Mononuclear cell (primary cell): ENCODE data around the gene ERP27. TPM values are rescaled to one million over a fixed set of nuclear protein-coding genes. Genes with fewer than 3 reads are reported as not detected.

ENCODE experiments used
- H3K27me3 ChIP-seq: 2 replicates; pipeline ENCODE4 v1.6.0; 2011; ENCODE audit warnings: low read length, control low read depth; ENCODE audit not compliant: insufficient read depth
- H3K4me1 ChIP-seq: 2 replicates; pipeline ENCODE4 v1.5.1; 2011; ENCODE audit warnings: mild to moderate bottlenecking, low read length, control low read depth; ENCODE audit not compliant: insufficient read depth
- H3K4me3 ChIP-seq: 2 replicates; pipeline ENCODE4 v1.5.1; 2011; ENCODE audit warnings: mild to moderate bottlenecking, low read length, moderate library complexity
- H3K9me3 ChIP-seq: 2 replicates; pipeline ENCODE4 v1.5.1; 2011; ENCODE audit warnings: low read depth, mild to moderate bottlenecking, control low read depth, low read length
- total RNA-seq: library from RNA; depleted of rRNA; stranded (reverse); fragments of >200 nt; gene quantifications from one replicate; pipeline ENCODE4 v1.2.3, GENCODE V29; 2012

Gene ERP27
- total RNA-seq, 1 donor = 8.3 TPM

DNA sequence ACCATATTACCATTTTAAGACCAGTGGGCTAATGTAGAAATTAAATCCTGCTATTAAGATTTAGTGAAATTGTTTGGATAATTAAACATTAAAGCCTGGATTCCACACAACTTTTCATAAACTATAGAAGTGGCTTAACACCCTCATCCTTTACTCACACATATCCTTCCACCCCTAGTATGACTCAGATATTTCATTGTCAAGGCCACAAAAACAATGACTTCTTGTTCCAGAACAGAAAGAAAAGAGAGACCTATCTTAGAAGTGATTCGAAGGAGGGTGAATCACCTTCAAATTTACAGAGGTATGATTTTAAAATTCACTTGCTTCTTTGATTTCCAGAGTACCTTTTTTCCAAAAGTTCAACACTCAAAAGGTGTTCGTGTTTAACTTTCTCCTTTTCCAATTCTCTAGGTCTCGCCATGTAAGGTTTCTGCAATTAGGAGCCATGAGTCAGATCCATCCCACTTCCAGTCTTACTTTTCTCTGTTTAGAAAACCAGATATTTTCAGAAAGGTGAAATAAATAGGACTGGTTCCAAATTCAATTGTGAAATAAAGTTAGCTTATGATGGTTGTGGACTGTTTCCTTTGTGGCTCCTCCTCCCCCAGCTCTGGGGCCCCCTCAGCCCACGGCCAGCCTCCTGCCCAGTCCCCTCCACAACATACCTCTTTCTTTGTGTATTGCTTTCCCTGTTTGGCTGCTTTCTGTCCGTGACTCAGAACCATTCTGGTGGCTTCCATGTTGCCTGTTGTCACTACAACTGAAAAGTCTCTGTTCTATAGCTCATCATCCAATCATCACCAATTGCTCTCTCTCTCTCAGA lies 28.0 kb downstream of the ERP27 start:
- no peaks in the 10 kb centered on the region for H3K27me3 ChIP-seq

DNA sequence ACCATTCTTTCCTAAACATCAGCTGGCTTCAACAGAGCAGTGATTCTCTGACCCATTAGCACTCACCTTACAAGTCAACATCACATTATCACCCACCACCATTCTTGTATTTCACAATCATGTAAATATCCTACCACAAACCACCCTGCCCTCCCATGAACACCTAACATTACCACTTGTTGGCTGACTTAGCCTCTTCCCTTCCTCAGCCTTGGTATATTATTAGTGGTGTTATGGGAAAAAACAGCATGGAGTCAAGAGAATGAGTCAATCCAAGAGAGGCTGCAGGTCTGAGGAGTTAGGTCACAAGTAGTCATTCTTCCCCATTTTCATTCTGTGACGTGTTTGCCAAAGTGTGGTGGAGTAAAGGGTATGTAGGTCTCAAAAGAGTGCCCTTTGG lies 30.4 kb downstream of the ERP27 start:
- no peaks in the 10 kb centered on the region for H3K4me1 ChIP-seq
- no peak overlapping the region for H3K4me3 ChIP-seq
- H3K9me3 ChIP-seq = no peaks in the 10 kb centered on the region
- no peaks in the 10 kb centered on the region for H3K27me3 ChIP-seq

More for the DNA sequence above, 28.0 kb downstream of the ERP27 start:
- Histone ChIP-seq H3K9me3 (no peaks in the 10 kb centered on the region), H3K4me1 (no peaks in the 10 kb centered on the region), H3K4me3 (no peak overlapping the region)

DNA sequence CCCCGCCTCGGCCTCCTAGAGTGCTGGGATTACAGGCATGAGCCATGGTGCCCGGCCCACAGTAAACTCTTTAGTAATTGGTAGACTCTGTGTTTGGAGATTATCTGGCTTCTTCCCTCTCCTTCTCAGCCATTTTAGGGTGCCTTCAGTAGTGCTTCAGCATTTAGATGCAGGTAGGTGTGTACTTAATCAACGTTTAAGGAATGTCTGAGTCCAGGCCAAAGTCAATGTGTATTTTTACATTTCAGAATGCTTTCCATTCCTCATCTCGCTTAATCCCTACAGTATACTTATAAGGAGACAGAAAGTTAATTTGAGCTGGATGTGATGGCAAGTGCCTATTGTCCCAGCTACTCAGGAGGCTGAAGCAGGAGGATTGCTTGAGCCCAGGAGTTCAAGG lies 32.2 kb downstream of the ERP27 start:
- H3K4me3 ChIP-seq = no peak overlapping the region

DNA sequence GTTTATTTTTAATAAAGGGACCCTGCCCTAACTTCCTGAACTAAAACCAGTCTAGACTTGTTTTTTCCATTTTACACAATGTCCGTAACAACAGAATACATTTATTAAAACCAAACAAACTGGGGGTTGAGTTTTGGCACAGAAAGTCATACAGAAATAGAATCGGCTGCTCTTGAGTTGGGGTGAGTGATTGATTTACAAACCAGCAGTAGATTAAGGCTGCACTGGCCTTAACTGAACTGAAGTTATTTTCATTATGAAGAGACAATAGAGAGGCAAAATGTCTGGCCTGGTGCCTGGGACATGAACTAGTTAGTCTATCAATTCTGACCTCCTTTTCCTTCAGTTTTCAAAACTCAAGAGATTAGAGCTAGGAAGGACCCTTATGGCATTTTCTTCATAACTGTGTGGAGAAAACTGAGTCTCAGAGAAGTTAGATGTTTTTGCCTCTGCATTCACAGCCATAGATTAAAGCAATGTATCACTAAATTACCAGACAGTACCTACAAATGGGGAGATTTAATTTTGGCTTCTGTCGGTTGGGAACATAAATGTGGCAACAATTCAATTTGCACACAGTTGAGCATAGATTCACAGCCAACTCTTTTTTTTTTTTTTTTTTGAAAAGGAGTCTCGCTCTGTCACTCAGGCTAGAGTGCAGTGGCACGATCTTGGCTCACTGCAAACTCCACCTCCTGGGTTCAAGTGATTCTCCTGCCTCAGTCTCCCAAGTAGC lies 32.9 kb downstream of the ERP27 start:
- H3K9me3 ChIP-seq = no peaks in the 10 kb centered on the region
- H3K4me3 ChIP-seq = no peak overlapping the region
- no peaks in the 10 kb centered on the region for H3K27me3 ChIP-seq
- no peaks in the 10 kb centered on the region for H3K4me1 ChIP-seq

More for the DNA sequence above, 32.2 kb downstream of the ERP27 start:
- H3K4me1 ChIP-seq = no peaks in the 10 kb centered on the region
- H3K27me3 ChIP-seq = no peaks in the 10 kb centered on the region
- H3K9me3 ChIP-seq = no peaks in the 10 kb centered on the region

DNA sequence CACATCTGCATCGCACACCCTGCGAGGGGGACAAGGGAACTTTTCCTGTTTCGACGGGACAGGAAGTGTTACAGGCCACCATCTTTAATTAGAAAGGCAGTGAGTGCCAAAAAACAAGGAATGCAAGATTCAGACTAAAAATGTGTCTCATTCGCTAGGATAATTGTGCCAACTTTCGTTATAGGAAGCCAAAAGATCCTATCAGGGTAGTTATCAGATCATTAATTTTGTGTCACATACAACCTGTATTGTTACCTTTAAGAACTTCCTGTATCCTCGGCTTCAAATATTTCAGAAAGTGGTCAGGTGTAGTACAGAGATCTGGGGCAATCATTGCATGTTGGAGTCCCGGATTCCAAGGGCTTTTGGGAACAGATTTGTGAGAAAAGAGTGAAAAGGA lies 33.5 kb downstream of the ERP27 start:
- H3K4me3 ChIP-seq = no peak overlapping the region
- H3K27me3 ChIP-seq = no peaks in the 10 kb centered on the region
- no peaks in the 10 kb centered on the region for H3K9me3 ChIP-seq
- no peaks in the 10 kb centered on the region for H3K4me1 ChIP-seq

DNA sequence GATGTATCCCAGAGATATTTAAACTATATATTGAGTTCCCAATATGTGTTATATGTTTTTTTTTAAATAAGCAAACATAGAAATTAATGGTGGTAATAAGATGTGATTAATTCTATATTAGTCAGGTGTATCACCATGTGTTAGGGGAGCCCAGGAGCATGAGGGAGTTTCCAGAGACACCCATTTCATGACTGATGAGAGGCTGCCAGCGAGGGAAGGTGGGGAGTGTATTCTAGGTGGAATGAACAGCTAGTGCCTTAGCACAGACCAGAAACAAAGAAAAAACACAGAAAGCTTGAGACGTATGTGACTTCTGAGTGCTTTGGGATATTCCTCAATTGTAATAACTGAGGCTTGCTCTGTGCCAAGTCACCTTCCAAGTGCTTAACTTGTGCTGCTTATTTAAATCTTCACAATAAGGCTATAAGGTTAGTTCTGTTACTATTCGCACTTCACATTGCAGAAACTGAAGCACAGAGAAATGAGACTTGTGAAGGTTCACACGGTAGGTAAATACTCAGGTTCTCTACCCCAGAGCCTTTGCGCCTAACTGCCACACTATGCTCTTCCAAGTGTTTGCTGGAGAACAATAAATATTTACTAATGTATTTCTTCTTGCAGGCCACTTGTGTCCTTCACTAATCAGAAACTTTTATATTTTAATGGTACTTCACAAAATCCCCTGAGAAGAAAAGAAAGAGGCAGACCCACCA lies 34.8 kb downstream of the ERP27 start:
- H3K9me3 ChIP-seq = no peaks in the 10 kb centered on the region
- H3K4me1 ChIP-seq = no peaks in the 10 kb centered on the region
- H3K4me3 ChIP-seq = no peak overlapping the region
- no peaks in the 10 kb centered on the region for H3K27me3 ChIP-seq

DNA sequence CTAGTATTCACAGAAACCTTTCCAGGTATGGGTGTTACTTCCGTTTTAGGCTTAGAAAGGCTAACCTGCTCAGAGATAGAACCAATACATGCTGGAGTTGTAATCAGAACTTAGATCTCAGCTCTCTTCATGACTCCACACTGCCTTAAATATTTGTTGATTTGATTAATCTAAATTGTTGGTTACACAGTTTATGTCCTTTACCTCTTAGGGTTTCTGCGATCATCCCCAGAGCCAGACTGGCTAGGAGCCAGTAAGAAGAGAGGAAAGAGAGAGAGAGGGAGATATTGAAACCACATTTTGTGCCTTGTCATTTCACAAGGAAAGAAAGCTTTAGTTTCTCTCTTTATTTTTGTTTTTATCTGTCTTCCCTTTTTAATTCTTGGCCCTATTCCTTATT lies 35.9 kb downstream of the ERP27 start:
- Histone ChIP-seq H3K27me3 (no peaks in the 10 kb centered on the region), H3K4me1 (no peaks in the 10 kb centered on the region), H3K9me3 (no peaks in the 10 kb centered on the region), H3K4me3 (no peak overlapping the region)

DNA sequence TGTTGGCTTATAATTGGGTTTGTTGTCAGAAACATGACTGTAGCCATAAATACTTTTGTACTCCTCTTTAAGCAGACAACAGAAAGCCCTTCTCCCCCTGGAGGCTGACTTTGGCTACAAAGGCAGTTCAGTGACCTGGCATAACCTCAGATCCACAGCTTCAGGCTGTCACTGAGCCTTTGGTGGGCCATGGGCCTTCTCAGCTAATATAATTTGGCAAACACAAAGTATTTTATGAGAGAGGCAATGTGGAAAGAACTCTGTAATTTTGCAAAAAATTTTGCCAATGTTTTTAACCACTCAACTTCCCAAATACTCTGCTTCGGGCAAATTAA lies 37.1 kb downstream of the ERP27 start:
- H3K4me1 ChIP-seq = no peaks in the 10 kb centered on the region
- no peaks in the 10 kb centered on the region for H3K9me3 ChIP-seq
- H3K27me3 ChIP-seq = no peaks in the 10 kb centered on the region
- no peak overlapping the region for H3K4me3 ChIP-seq

DNA sequence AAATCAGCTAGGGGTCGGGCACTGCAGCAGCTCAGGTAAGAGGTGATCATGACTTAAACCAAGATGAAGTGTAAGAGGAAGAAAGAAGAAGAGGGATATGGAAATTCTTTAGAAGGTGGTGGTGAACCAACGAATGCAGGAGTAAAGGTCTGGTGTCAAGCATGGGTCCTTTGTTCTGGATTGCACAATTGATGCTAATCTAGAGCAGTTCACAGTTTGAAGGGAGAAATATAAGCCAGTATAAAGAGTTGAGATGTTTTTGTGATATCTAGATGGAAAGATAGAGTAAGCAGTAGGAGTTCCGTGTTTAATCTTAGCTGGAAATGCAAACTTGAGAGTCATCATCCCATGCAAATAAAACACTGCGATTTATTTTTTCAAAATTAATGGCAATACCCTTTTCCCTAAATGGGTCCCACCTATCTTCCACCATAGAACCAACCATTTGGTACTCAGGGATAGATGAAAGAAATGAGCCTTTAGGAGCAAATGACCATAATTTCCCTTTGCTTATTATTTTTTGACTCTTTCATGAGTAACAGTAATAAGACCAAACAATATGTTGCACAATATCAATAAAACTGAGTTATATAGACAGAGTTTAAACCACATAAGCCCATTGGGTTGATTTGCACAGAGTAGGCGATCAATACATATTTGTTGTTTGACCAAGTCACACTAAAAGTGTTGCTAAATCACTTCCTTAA lies 37.7 kb downstream of the ERP27 start:
- Histone ChIP-seq H3K4me3 (no peak overlapping the region), H3K27me3 (no peaks in the 10 kb centered on the region)

DNA sequence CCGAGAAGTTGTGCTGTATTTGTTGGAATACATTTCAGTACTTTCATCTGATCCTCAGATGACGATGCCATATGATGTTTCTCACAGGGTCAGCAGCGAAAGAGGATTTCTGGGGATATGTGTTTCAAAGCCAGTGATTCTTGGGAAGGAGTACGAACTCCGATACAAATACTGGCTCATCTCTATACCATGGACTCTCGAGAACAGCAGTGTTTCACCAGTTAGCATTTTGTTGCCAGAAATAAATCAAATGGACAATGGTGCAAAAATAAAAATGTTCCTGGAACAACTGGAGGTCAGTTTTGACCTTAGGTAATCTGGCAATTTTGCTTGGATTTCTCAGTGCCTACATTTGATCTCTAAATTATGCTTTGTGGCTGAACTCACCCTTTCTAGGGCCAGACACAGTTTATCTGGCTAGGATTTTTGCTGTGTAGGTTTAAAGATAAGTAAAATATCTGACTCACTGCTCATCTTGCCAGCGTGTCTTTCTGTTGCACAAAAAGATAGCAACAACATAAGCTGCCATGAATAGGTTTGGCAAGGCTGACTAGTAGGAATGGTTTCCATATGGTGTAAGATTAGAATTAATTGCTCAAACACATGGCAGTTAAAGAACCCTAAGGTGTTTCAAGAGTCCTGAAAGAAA lies 41.7 kb downstream of the ERP27 start:
- Histone ChIP-seq H3K27me3 (no peaks in the 10 kb centered on the region), H3K4me3 (no peak overlapping the region), H3K9me3 (no peaks in the 10 kb centered on the region), H3K4me1 (no peaks in the 10 kb centered on the region)

More for the DNA sequence above, 37.7 kb downstream of the ERP27 start:
- no peaks in the 10 kb centered on the region for H3K4me1 ChIP-seq
- H3K9me3 ChIP-seq = no peaks in the 10 kb centered on the region

DNA sequence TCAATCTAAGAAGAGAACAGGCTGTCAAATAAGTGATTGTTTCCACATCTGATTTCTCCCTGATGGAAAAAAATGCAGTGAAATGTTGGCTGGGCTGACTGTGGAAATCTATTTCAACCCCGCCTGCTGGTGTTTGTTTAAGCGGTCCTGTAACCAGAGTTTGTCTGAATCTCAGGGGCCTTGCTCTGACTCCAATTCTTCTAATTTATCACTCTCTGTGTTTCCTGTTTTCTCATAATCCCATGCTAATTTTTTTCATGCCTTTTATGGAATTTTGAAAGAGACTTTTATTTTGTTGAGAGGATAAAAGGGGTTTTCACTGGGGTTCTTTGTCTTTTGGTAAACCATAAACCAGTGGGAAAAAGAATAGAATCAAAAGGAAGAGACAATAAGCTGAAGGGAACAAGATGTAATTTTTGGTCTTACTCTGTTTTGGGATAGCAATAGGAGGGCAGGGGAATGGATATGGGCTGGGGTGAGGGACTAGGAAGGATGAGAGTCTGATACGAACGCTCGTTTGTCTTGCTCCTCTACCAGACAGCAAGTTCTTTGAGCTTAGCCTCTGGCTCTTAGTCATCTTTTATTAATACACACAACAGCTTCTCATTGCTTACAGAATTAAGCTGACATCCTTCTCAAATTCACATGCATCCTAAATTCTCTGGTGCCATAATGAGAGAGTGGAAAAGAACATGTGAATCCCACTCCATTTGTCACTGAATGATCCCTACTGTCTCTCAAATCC lies 44.7 kb downstream of the ERP27 start:
- H3K4me1 ChIP-seq = no peaks in the 10 kb centered on the region
- H3K4me3 ChIP-seq = no peak overlapping the region
- H3K27me3 ChIP-seq = no peaks in the 10 kb centered on the region
- H3K9me3 ChIP-seq = no peaks in the 10 kb centered on the region

DNA sequence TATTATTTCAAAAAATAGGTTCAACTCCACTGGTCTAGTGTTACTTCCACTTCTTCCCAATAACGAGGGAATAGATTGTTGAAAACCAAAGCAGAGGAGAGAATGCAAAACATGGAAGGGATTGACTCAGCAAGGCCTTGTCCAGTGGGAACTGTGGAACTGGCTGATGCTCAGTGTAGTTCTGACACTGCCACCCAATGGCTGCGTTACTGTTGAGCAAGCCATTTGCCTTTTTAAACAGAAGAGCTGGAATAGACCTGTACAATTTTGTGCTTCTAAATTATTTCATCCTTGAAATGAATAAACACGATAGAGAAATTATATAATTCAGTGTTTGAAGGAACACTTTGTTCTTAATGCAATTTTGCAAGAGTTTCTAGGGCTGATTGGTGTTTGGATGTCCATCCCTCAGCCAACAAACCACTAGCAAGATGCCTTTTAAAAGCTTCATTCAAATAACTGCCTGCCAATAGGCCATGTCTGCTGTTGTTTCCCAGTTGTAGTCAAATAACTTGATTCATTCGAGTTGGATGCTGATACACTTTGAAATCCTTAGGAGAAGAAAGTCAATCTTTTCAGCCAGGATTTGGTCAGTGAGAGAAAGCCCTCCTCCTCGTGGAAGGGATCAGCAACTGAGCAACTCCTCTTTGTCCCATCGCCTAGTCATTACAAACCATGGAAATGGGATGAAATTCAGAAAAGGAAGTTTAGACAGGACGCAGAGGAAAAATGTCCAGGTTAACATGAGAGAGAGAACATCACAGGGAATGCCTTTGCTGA lies 45.4 kb downstream of the ERP27 start:
- H3K4me1 ChIP-seq = no peaks in the 10 kb centered on the region
- H3K4me3 ChIP-seq = no peak overlapping the region
- H3K9me3 ChIP-seq = no peaks in the 10 kb centered on the region
- H3K27me3 ChIP-seq = no peaks in the 10 kb centered on the region

DNA sequence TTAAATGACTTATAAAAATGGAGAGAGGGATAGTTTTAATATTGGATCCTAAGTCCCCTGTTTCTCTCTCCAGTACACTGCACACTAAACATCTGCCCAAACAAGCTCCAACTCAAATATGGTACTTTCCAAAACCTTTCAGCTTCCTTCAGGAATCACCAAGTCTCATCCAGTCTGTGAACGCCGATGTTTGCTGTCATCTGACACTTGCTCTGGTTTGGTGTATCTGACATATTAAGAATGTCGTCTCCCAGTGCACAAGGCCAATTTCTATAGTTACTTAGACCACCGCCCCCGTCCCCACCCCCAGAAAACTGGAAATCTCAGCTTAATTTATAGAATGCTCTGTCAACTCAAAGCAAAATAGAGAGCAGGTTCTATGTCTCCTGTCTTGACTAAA lies 47.6 kb downstream of the ERP27 start:
- Histone ChIP-seq H3K9me3 (no peaks in the 10 kb centered on the region), H3K4me1 (peaks cover 5% of the 10 kb centered on the region), H3K27me3 (peaks cover 8% of the 10 kb centered on the region), H3K4me3 (no peak overlapping the region)
